Panc1 (cell line): ENCODE data around the gene GIN1.

Experiments used
- POLR2AphosphoS5 ChIP-seq: IDR thresholded peaks from 2 replicates; pipeline ENCODE4 v1.6.1; 2012; ENCODE audit warnings: mild to moderate bottlenecking, low read depth, low read length, moderate library complexity
- TF ChIP-seq, protein P1 (sequence below): fragments of 450-650 bp; IDR thresholded peaks from 2 replicates; pipeline ENCODE4 v1.5.1; 2017; ENCODE audit warnings: mild to moderate bottlenecking

- TF ChIP-seq, protein P1, sequence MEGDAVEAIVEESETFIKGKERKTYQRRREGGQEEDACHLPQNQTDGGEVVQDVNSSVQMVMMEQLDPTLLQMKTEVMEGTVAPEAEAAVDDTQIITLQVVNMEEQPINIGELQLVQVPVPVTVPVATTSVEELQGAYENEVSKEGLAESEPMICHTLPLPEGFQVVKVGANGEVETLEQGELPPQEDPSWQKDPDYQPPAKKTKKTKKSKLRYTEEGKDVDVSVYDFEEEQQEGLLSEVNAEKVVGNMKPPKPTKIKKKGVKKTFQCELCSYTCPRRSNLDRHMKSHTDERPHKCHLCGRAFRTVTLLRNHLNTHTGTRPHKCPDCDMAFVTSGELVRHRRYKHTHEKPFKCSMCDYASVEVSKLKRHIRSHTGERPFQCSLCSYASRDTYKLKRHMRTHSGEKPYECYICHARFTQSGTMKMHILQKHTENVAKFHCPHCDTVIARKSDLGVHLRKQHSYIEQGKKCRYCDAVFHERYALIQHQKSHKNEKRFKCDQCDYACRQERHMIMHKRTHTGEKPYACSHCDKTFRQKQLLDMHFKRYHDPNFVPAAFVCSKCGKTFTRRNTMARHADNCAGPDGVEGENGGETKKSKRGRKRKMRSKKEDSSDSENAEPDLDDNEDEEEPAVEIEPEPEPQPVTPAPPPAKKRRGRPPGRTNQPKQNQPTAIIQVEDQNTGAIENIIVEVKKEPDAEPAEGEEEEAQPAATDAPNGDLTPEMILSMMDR = no peak
- no peak for TF ChIP-seq POLR2AphosphoS5
Observed at GRCh38 chr5:103079796-103080195, 40.1 kb downstream of the GIN1 start.
